Vagina (tissue), 2 donors: ENCODE measurements around the gene HACD2. TPM values are rescaled to one million over a fixed set of nuclear protein-coding genes. Genes with fewer than 3 reads are reported as not detected.

Experiments used
- DNase-seq, 2 donors: peaks; one replicate each; pipeline ENCODE4 v3.0.0-alpha.2; 2017; ENCODE audit errors: extremely low spot score in 2 of 2
- H3K27ac ChIP-seq: fragments of 200-600 bp; sonication (generic); one replicate; pipeline ENCODE4 v1.5.1; 2019
- H3K27me3 ChIP-seq: fragments of 200-600 bp; sonication (generic); one replicate; pipeline ENCODE4 v1.5.1; 2019
- H3K36me3 ChIP-seq, 2 donors: fragments of 200-600 bp; sonication (generic); one replicate each; pipeline ENCODE4 v1.5.1; 2017 to 2019
- H3K4me1 ChIP-seq: fragments of 200-600 bp; sonication (generic); one replicate; pipeline ENCODE4 v1.5.1; 2019
- H3K4me3 ChIP-seq, 2 donors: fragments of 200-600 bp; sonication (generic); 1 replicate in 1 of 2; 2 replicates in 1 of 2; pipeline ENCODE4 v1.5.1; 2016 to 2019
- H3K9me3 ChIP-seq: fragments of 200-600 bp; sonication (generic); one replicate; pipeline ENCODE4 v1.5.1; 2019
- POLR2A ChIP-seq, 2 donors: fragments of 450-650 bp; IDR thresholded peaks; one replicate each; pipeline ENCODE4 v1.6.1; 2017; ENCODE audit warnings: antibody characterized with exemption in 2 of 2, mild to moderate bottlenecking in 2 of 2, moderate library complexity in 2 of 2
- POLR2AphosphoS5 ChIP-seq, 2 donors: sonication (generic); formaldehyde crosslinking; IDR thresholded peaks; one replicate each; pipeline ENCODE4 v1.9.0; 2017; ENCODE audit warnings: antibody characterized with exemption in 2 of 2, mild to moderate bottlenecking in 2 of 2, low read depth in 1 of 2; ENCODE audit not compliant: insufficient read depth in 1 of 2
- intact Hi-C: fragments of 100-400 bp; cut with DNase I; formaldehyde crosslinking; loops from one replicate; pipeline ENCODE4 v1.15.1; 2023
- total RNA-seq: library from RNA; depleted of rRNA; stranded (reverse); fragments of >200 nt; gene quantifications from one replicate; pipeline ENCODE4 v1.2.3, GENCODE V29; 2016
- TF ChIP-seq, protein P1 (sequence below), 3 experiments: fragments of 450-650 bp in 2 of 3; fragments of 200-600 bp in 1 of 3; sonication (generic) in 1 of 3; IDR thresholded peaks; one replicate each; pipeline ENCODE4 v1.5.1; 2017 to 2019; ENCODE audit warnings: antibody characterized with exemption in 3 of 3, mild to moderate bottlenecking in 2 of 3, moderate library complexity in 2 of 3

HACD2 gene
- total RNA-seq, 1 donor from 2014 or later = 26.3 TPM

DNA sequence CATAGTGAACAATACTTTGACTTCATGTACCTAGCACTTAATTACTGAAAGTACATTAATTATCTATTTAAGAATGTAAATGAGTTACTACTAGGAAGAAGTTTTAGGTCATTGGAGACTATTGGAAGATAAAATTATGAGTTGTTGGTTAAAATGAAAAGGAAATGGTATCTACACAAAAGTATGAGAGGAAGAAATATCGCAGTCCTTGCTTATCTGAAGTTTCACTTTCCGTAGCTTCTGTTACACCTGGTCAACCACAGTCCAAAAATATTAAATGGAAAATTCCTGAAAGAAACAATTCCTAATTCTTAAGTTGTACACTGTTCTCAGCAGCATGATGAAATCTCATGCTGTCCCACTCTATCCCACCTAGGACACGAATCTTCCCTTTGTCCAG, 57.8 kb downstream of the HACD2 start:
- intact Hi-C loops = no loop called here
- Histone ChIP-seq H3K4me1 (no peaks in the 10 kb centered on the region), H3K36me3 (peaks cover 0 to 21% of the 10 kb centered on the region in 2 donors), H3K4me3 (no peak overlapping the region), H3K27ac (no peak overlapping the region), H3K9me3 (no peaks in the 10 kb centered on the region), H3K27me3 (no peaks in the 10 kb centered on the region)
- no peak for DNase-seq
- TF ChIP-seq POLR2AphosphoS5 (IDR thresholded peaks at IDR 0.05; ENCODE audit: insufficient read depth in 1 of 2, low read depth in 1 of 2) (no peak), POLR2A (IDR thresholded peaks at IDR 0.05) (no peak)
- TF ChIP-seq, protein P1, sequence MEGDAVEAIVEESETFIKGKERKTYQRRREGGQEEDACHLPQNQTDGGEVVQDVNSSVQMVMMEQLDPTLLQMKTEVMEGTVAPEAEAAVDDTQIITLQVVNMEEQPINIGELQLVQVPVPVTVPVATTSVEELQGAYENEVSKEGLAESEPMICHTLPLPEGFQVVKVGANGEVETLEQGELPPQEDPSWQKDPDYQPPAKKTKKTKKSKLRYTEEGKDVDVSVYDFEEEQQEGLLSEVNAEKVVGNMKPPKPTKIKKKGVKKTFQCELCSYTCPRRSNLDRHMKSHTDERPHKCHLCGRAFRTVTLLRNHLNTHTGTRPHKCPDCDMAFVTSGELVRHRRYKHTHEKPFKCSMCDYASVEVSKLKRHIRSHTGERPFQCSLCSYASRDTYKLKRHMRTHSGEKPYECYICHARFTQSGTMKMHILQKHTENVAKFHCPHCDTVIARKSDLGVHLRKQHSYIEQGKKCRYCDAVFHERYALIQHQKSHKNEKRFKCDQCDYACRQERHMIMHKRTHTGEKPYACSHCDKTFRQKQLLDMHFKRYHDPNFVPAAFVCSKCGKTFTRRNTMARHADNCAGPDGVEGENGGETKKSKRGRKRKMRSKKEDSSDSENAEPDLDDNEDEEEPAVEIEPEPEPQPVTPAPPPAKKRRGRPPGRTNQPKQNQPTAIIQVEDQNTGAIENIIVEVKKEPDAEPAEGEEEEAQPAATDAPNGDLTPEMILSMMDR (IDR thresholded peaks at IDR 0.05) = no peak

DNA sequence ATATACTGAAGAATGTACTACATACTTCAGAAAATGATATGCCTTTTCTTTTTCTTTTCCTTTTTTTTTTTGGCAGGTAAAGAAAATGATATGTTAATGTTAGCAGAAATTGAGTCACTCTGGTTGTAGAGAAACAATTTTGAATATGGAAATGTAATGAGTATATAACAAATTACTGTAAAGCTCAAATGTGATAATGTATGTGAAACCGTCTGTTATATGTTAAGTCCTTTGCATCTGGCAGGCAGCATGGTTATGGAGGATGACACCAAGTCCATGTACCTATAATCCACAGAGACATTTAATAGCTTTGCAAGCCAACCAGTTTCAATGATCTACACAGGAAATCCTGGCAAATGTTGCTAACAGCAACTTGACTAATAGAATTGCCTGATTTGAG, 58.4 kb downstream of the HACD2 start:
- no peak overlapping the region for H3K4me3 ChIP-seq
- no peak for TF ChIP-seq POLR2A (IDR thresholded peaks at IDR 0.05)
- TF ChIP-seq POLR2AphosphoS5 (IDR thresholded peaks at IDR 0.05; ENCODE audit: insufficient read depth in 1 of 2, low read depth in 1 of 2) = no peak
- TF ChIP-seq, protein P1 (IDR thresholded peaks at IDR 0.05) = no peak
- no peak for DNase-seq
- no peak overlapping the region for H3K27ac ChIP-seq
- intact Hi-C loops = no loop called here
- H3K27me3 ChIP-seq = no peaks in the 10 kb centered on the region
- H3K36me3 ChIP-seq = peaks cover 0 to 21% of the 10 kb centered on the region in 2 donors
- no peaks in the 10 kb centered on the region for H3K9me3 ChIP-seq
- peaks cover 2% of the 10 kb centered on the region for H3K4me1 ChIP-seq

DNA sequence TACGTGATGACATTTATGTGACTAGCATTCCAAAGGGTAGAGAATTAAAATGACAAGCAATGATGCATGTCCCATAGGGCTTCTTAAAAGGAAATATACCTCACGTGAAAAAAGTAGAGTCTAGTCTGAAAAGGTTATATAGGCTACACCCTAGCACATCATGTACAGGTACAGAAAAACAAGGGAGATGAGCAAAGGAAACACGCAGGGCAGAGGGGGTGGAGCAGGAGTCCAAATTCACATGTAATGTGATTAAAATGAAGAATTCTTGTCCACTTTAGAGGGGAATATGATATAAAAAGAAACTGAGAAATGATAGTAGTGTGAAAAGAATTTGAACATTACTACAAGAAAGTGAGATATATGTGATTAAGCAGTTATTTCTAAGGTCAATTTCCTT, 59.4 kb downstream of the HACD2 start:
- H3K4me1 ChIP-seq = peaks cover 5% of the 10 kb centered on the region
- H3K27me3 ChIP-seq = no peaks in the 10 kb centered on the region
- intact Hi-C loops = no loop called here
- no peak overlapping the region for H3K4me3 ChIP-seq
- H3K9me3 ChIP-seq = no peaks in the 10 kb centered on the region
- no peak overlapping the region for H3K27ac ChIP-seq
- TF ChIP-seq, protein P1 (IDR thresholded peaks at IDR 0.05) = no peak
- no peak for TF ChIP-seq POLR2AphosphoS5 (IDR thresholded peaks at IDR 0.05; ENCODE audit: insufficient read depth in 1 of 2, low read depth in 1 of 2)
- TF ChIP-seq POLR2A (IDR thresholded peaks at IDR 0.05) = no peak
- no peak for DNase-seq
- peaks cover 0 to 21% of the 10 kb centered on the region in 2 donors for H3K36me3 ChIP-seq

DNA sequence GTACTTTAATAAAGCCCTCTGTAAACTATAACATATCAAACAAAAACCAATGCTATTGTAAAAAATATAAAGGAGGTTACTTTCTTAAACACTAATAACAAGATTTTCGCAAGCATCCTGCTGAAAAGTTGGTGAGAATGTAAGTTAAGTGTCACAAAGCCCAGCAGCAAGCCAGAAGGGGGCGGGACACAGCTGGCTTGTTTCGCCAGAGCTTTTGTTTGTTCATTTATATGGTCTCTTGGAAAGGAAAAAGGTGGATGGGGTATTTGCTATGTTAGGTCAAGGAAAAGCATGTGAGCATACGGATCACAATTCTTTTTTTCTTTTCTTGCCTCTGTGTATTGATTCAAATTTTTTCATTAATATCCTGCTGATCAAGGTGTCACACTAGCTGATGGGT, 59.9 kb downstream of the HACD2 start:
- TF ChIP-seq POLR2AphosphoS5 (IDR thresholded peaks at IDR 0.05; ENCODE audit: insufficient read depth in 1 of 2, low read depth in 1 of 2) = no peak
- intact Hi-C loops = no loop called here
- no peak overlapping the region for H3K27ac ChIP-seq
- H3K4me3 ChIP-seq = no peak overlapping the region
- H3K36me3 ChIP-seq = peaks cover 0 to 21% of the 10 kb centered on the region in 2 donors
- H3K4me1 ChIP-seq = peaks cover 5% of the 10 kb centered on the region
- H3K27me3 ChIP-seq = no peaks in the 10 kb centered on the region
- no peaks in the 10 kb centered on the region for H3K9me3 ChIP-seq
- no peak for DNase-seq

DNA sequence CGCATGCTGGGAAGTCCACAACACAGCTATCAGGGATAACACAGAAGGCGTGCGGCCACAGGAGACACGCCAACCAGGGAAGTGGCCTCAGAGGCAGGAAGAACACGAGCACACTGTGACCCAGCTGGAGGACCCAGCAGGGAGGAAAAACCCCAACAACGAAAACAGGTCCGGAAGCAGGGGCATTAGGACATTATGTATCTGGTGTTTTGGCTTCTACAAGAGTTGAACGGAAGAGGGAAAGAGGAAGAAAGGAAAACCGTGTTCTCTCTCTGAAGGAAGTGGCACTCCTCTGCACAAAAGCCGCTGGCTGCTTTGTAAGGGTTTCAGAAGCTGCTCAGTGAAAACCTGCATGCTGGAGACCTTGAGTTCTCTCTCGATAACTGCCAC, 61.8 kb downstream of the HACD2 start:
- no peak overlapping the region for H3K27ac ChIP-seq
- no peak overlapping the region for H3K4me3 ChIP-seq
- intact Hi-C loops = no loop called here
- TF ChIP-seq POLR2AphosphoS5 (IDR thresholded peaks at IDR 0.05; ENCODE audit: insufficient read depth in 1 of 2, low read depth in 1 of 2) (peak in 1 of 2 donors; percentile 29), POLR2A (IDR thresholded peaks at IDR 0.05) (no peak)
- no peaks in the 10 kb centered on the region for H3K9me3 ChIP-seq
- H3K36me3 ChIP-seq = peaks cover 0 to 20% of the 10 kb centered on the region in 2 donors
- peaks cover 5% of the 10 kb centered on the region for H3K4me1 ChIP-seq
- DNase-seq = no peak
- H3K27me3 ChIP-seq = no peaks in the 10 kb centered on the region

DNA sequence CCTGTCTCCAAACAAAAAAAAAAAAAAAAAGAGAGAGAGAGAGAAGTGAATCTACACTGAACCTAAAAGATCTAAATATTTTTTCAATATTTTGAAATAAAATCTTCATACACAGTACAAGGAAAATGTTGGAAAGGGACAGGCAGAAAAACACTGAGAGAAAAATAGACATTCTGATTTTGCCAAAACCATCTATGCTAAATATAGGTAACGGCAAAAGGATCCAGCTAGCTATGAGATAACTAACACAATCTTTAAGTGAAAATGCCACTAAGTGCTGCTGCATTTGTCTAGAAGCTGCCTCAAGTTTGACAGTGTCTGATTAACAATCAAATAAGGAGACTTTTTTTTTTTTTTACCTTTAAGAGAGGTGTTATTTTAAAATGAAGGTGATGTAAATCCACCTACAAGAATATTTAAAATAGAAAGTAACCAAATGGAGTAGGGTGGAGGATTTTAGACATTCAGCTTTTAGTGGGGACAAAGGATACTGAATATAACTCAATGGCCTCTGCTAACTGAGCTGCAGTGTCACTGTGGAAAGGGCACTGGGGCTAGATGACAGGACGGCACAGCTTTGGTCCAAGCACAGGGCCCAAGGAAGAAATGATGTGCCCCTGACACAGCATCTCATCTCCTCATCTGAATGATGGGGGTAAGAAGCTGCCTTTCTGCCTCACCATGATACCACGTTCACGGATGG, 62.4 kb downstream of the HACD2 start:
- H3K9me3 ChIP-seq = no peaks in the 10 kb centered on the region
- intact Hi-C loops = no loop called here
- H3K27me3 ChIP-seq = no peaks in the 10 kb centered on the region
- DNase-seq = no peak
- H3K27ac ChIP-seq = no peak overlapping the region
- H3K4me1 ChIP-seq = peaks cover 5% of the 10 kb centered on the region
- no peak overlapping the region for H3K4me3 ChIP-seq
- TF ChIP-seq POLR2AphosphoS5 (IDR thresholded peaks at IDR 0.05; ENCODE audit: insufficient read depth in 1 of 2, low read depth in 1 of 2) (no peak), POLR2A (IDR thresholded peaks at IDR 0.05) (no peak)
- TF ChIP-seq, protein P1 (IDR thresholded peaks at IDR 0.05) = no peak
- peaks cover 0 to 15% of the 10 kb centered on the region in 2 donors for H3K36me3 ChIP-seq
